GM10248 (cell line): ENCODE measurements around the gene SLC38A11.
"Not testable (repeated sequence)": the region's sequence is repeated elsewhere in the genome, so short reads cannot be mapped to it uniquely, and the experiment has no call there.

Source experiments
- CTCF ChIA-PET: fragments of 300-600 bp; sonication (Branson Sonifier 250); formaldehyde crosslinking; extraction: SDS; loops from one replicate; lab custom pipeline; 2021; ENCODE audit warnings: antibody characterized with exemption; lab: Yijun Ruan, JAX
- POLR2A ChIA-PET: fragments of 350-650 bp; sonication (Branson Sonifier 250); formaldehyde crosslinking; extraction: SDS; loops from one replicate; lab custom pipeline; 2020; ENCODE audit warnings: antibody characterized with exemption; lab: Yijun Ruan, JAX
- DNase-seq: peaks from one replicate; pipeline ENCODE4 v3.0.0; 2012; ENCODE audit errors: extremely low spot score
- CTCF ChIP-seq: IDR thresholded peaks from 2 replicates; pipeline ENCODE4 v1.5.1; 2012; ENCODE audit warnings: mild to moderate bottlenecking, low read depth; ENCODE audit errors: extremely low read depth, missing control alignments, control extremely low read depth

Gene SLC38A11

DNA sequence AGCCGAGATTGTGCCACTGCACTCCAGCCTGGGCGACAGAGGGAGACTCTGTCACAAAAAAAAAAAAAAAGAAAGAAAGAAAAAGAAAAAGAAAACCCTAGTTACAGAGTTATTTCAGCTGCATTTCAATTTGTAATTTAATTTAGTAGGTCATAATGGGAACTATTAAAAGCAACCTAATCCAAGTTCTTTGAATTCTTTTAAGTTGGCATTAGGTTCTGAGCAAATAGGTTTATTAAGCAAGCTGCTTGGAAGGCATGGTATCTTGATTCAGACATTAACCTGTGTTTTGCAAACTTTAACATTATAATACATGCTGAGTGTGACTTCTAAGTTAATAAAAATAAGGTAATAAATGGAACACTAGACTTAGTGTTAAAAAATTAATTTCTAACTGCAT lies 83.9 kb downstream of the SLC38A11 start:
- ChIA-PET POLR2A (no interaction called here), CTCF (interaction anchor here (1.1 kb wide), 1 partner anchor 10 kb away, joined by 3 read pairs; no protein-coding TSS in a partner anchor)
- DNase-seq, result no peak
- no peak for TF ChIP-seq CTCF

GRCh38 chr2:164869420-164869772 lies 85.9 kb downstream of the SLC38A11 start:
- TF ChIP-seq CTCF, result no peak
- ChIA-PET CTCF (no interaction called here), POLR2A (no interaction called here)
- DNase-seq, result no peak

DNA sequence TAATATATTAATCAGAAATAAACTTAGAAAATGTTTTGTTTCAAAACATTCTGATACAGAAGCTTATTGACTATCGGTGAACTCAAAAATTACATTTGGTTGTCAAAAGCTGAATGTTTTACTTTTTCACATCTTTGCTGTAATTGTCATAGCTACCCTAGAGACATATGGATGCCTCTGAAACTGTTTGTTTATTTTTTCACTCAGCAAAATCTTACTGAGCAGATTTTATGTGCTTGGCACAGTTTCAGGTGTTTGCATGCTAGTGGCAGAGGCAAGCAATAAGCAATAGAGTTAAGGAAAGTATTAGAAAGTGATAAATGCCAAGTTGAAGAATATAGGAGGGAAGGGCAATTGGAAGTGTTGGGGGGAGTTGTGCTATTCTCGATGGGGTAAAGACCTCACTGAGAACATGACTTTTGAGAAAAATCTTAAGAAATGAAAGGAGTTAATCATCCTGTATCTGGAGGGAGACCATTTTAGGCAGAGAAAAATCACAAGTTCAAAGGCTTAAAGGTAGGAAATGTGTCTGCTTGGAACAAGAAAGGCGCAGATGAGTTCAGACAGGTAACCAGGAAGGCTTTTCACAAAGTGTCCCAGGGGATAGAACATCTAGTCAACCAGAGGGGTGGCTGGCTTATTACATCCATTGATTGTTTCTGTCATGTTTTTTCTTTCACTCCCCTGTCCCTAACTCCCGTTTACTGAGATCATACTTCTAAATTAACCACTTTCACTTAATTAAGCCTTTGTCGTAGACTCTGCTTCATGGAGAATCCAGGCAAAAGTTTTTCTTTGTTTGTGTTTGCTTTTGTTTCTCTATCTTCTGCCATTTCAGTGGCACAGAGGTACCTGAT lies 86.5 kb downstream of the SLC38A11 start:
- ChIA-PET CTCF (interaction anchor here (1.0 kb wide), 1 partner anchor 10 kb away, joined by 4 read pairs; no protein-coding TSS in a partner anchor), POLR2A (no interaction called here)
- no peak for TF ChIP-seq CTCF
- DNase-seq, result no peak

DNA sequence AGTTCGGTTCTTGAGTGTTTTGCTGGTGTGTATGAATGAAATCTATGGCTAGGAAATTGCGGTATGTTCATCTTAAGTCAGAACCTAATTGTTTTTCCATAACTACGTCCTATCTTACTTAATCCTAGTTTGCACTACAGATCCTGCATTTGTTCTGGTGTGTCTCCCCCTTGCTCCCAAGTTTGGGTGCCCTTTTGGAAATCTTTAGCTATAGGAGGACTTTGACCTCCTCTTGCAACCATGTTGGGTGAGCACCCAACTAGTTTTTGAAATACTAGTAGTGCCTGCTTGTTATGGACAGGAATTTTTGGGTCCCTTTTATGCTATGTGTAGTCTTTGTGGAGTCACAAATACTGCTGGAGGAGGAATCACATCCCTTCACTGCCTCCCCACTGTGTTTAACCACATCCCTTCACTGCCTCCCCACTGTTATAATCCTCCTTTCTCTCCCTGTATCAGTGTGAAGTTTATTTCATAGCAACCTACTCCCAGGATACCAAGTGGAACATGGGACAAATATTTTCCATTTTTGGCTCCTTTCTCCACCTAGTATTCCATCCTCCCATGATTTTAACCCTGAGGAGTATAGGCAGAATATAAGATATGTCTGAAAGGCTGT lies 87.4 kb downstream of the SLC38A11 start:
- POLR2A ChIA-PET, result no interaction called here
- no peak for TF ChIP-seq CTCF
- CTCF ChIA-PET, result interaction anchor here (1.0 to 1.4 kb wide), 2 partner anchors 11 to 13 kb away, joined by 3 to 4 read pairs; no protein-coding TSS in a partner anchor
- no peak for DNase-seq

DNA sequence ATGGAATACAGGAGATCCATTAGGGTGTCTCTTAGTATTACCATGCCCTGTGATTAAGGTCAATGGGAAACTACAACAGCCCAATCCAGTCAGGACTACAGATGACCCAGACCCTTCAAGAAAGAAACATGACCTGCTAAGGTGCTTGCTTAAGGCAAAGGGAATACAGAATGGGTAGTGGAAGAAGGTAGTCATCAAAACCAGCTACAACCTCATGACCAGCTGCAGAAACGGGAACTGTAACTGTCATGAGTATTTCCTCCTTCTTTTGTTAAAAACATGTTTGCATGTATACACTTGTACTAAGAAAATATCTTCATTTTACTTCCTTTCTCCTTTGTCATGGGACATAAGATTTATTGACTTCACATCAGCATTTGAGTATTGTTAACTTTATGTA lies 88.9 kb downstream of the SLC38A11 start:
- ChIA-PET CTCF (interaction anchor here (1.1 to 1.4 kb wide), 2 partner anchors 14 to 17 kb away, joined by 3 read pairs; no protein-coding TSS in a partner anchor), POLR2A (interaction anchor here (0.6 kb wide), 1 partner anchor 14 kb away, joined by 6 read pairs; no protein-coding TSS in a partner anchor)
- not testable (repeated sequence) for DNase-seq

- ChIA-PET CTCF (interaction anchor here (1.1 to 1.5 kb wide), 3 partner anchors 13 to 42 kb away, joined by 3 to 4 read pairs (median 3); partner anchors contain the start of gene COBLL1), POLR2A (no interaction called here)
- TF ChIP-seq CTCF, result no peak
- DNase-seq, result no peak
These were observed 94.7 kb downstream of the SLC38A11 start for GRCh38 chr2:164860694-164861042.

DNA sequence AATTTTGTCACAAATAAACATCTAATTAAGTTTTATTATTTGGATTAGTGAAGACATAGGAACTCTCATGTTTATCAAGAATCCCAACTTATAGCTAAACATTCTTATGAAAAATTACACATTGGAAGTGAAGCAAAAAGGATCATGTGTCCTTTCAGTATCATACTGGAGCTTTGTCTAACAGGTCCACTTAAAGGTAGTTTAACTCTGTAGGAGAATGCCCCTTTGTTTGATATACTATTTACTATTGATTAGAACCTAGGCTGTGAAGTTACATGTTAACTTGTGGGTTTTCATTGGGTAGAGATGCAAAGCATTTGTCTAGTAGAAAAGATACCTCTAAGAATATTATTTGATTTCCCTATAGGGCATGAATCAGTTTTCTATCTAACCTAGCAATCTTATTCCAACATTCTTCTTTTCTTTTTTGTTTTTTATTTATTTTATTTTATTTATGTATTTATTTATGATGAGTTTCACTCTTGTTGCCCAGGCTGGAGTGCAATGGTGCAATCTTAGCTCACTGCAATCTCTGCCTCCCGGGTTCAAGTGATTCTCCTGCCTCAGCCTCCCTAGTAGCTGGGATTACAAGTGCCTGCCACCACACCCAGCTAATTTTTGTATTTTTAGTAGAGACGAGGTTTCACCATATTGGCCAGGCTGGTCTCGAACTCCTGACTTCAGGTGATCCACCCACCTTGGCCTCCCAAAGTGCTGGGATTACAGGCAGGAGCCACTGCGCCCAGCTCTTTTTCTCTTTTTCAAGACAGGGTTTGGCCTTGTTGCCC lies 95.2 kb downstream of the SLC38A11 start:
- POLR2A ChIA-PET, DNase-seq: not testable (repeated sequence)
- CTCF ChIA-PET, result interaction anchor here (1.2 to 1.5 kb wide), 4 partner anchors 13 to 44 kb away, joined by 3 to 7 read pairs (median 3); partner anchors contain the start of gene COBLL1
